ENCODE measurements around the gene LYST. TPM values are rescaled to one million over a fixed set of nuclear protein-coding genes. Genes with fewer than 3 reads are reported as not detected.

LYST gene
- total and polyA plus RNA-seq, 2 donors (not counting 3 experiments of a cell fraction or from before 2014, with no cell fraction given): 3.1 to 9.6 TPM

DNA sequence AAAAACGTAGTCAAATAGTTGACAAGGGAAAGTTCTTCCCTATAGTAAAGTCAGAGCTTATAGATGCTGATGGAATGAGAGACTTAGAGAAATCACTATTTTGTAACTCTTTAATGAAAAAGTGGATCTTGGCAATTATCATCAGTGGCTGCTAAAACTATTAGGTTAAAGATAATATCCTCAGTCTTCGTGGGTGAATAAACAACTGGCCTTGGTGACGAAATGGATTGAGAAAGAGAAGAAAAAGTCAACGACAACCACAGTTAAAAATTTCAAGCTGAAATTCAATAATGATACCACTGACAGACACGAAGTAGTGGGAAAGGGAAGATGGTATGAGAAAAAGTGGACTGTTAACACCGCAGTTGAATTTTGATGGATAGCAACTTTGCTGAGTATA lies 127.1 kb downstream of the LYST start:
- Histone ChIP-seq H3K79me2 (ENCODE audit: control insufficient read depth, insufficient read depth, low read length) (no peaks in the 10 kb centered on the region), H3K9ac (replicated peaks; ENCODE audit: extremely low read depth, insufficient read depth, low read length) (no peak overlapping the region), H3K4me3 (replicated peaks in 1 of 3; ENCODE audit: insufficient read depth in 1 of 3, low read depth in 1 of 3, low read length in 3 of 3) (no peak overlapping the region), H3K9me3 (replicated peaks; ENCODE audit: control insufficient read depth, insufficient read depth, low read length) (no peaks in the 10 kb centered on the region), H3K4me2 (ENCODE audit: insufficient read depth, low read length) (peak overlapping the region; percentile 8), H3K9me1 (replicated peaks; ENCODE audit: control insufficient read depth, extremely low read depth, insufficient read depth, low read length) (no peaks in the 10 kb centered on the region), H4K20me1 (replicated peaks; ENCODE audit: control insufficient read depth, extremely low read depth, insufficient read depth, low read length) (no peaks in the 10 kb centered on the region), H3K27me3 (ENCODE audit: control insufficient read depth in 2 of 2, insufficient read depth in 2 of 2, low read length in 2 of 2) (no peaks in the 10 kb centered on the region), H3K4me1 (ENCODE audit: control insufficient read depth, extremely low read depth, insufficient read depth, low read length) (peaks cover 14% of the 10 kb centered on the region), H3K36me3 (ENCODE audit: control insufficient read depth in 2 of 2, extremely low read depth in 1 of 2, insufficient read depth in 2 of 2, low read length in 2 of 2) (no peaks in the 10 kb centered on the region), H3K27ac (ENCODE audit: insufficient read depth, low read depth, low read length) (no peak overlapping the region), H2AFZ (ENCODE audit: low read depth, low read length) (no peak overlapping the region)
- POLR2A ChIA-PET: interaction anchor here (0.7 kb wide), 1 partner anchor 608 kb away, joined by 3 read pairs; no protein-coding TSS in a partner anchor
- DNase-seq (ENCODE audit: low read depth, low spot score) (no peak), FAIRE-seq (no peak)
- dilution Hi-C loops (cut with MboI; ENCODE audit: extremely low pct_ligation_motif_present, low sequenced_read_pairs) (no loop called here), intact Hi-C loops (cut with micrococcal nuclease) (loop anchor here (5.0 to 10.0 kb wide), 2 partner anchors 87 to 785 kb away; no protein-coding TSS in a partner anchor)
- TF ChIP-seq GATA2 (IDR thresholded peaks at IDR 0.05; ENCODE audit: insufficient read depth, insufficient read length, low read depth, low read length): no peak
- TF ChIP-seq MYC (IDR thresholded peaks at IDR 0.05; ENCODE audit: low read depth, low read length): no peak
- TF ChIP-seq, protein P1, sequence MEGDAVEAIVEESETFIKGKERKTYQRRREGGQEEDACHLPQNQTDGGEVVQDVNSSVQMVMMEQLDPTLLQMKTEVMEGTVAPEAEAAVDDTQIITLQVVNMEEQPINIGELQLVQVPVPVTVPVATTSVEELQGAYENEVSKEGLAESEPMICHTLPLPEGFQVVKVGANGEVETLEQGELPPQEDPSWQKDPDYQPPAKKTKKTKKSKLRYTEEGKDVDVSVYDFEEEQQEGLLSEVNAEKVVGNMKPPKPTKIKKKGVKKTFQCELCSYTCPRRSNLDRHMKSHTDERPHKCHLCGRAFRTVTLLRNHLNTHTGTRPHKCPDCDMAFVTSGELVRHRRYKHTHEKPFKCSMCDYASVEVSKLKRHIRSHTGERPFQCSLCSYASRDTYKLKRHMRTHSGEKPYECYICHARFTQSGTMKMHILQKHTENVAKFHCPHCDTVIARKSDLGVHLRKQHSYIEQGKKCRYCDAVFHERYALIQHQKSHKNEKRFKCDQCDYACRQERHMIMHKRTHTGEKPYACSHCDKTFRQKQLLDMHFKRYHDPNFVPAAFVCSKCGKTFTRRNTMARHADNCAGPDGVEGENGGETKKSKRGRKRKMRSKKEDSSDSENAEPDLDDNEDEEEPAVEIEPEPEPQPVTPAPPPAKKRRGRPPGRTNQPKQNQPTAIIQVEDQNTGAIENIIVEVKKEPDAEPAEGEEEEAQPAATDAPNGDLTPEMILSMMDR (IDR thresholded peaks at IDR 0.05; ENCODE audit: extremely low read depth in 1 of 2, insufficient read depth in 1 of 2, low read depth in 1 of 2, low read length in 2 of 2): no peak
- no peak for TF ChIP-seq POLR2AphosphoS5 (IDR thresholded peaks at IDR 0.05; ENCODE audit: insufficient read depth, low read depth, low read length)
- no peak for TF ChIP-seq JUN (IDR thresholded peaks at IDR 0.05; ENCODE audit: borderline replicate concordance, insufficient read depth, insufficient read length, low read depth)
- TF ChIP-seq FOS (IDR thresholded peaks at IDR 0.05; ENCODE audit: borderline replicate concordance, insufficient read depth, low read length): no peak
- TF ChIP-seq POLR2A (IDR thresholded peaks at IDR 0.05; ENCODE audit: low read depth, low read length): no peak
- TF ChIP-seq, protein P2, sequence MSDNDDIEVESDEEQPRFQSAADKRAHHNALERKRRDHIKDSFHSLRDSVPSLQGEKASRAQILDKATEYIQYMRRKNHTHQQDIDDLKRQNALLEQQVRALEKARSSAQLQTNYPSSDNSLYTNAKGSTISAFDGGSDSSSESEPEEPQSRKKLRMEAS (IDR thresholded peaks at IDR 0.05; ENCODE audit: insufficient read depth, insufficient read length): no peak
- no peak for TF ChIP-seq EZH2 (IDR thresholded peaks at IDR 0.05; ENCODE audit: borderline replicate concordance, low read depth, low read length, severe bottlenecking)
- CTCF ChIA-PET: interaction anchor here (0.9 kb wide), 1 partner anchor 38 kb away, joined by 3 read pairs; no protein-coding TSS in a partner anchor
- BruUV-seq (replicated peaks): no TSS peak
